ENCODE data around the gene LST1. TPM values are rescaled to one million over a fixed set of nuclear protein-coding genes. Genes with fewer than 3 reads are reported as not detected.

The LST1 gene
- total RNA-seq, 1 experiment from 2014 or later, result 0.69 TPM

- no peak overlapping the region for H3K9ac ChIP-seq (ENCODE audit: low read length)
- H2AFZ ChIP-seq (ENCODE audit: low read depth, low read length, poor library complexity, severe bottlenecking), result no peak overlapping the region
- intact Hi-C loops (cut with micrococcal nuclease), result no loop called here
- H4K20me1 ChIP-seq (ENCODE audit: insufficient read depth), result no peaks in the 10 kb centered on the region
- no TSS peak for BruUV-seq (replicated peaks)
- ChIA-PET CTCF (interaction anchor here (0.9 kb wide), 1 partner anchor 12 kb away, joined by 3 read pairs; no protein-coding TSS in a partner anchor), POLR2A (interaction anchor here (0.7 kb wide), 1 partner anchor 1371 kb away, joined by 3 read pairs; no protein-coding TSS in a partner anchor), RAD21 (ENCODE audit: low non-redundant PET in 1 of 2, low total read pairs in 2 of 2, uncharacterized antibody in 2 of 2, unreplicated experiment in 2 of 2) (no interaction called here)
- no peak for ATAC-seq
- no peaks in the 10 kb centered on the region for H3K9me3 ChIP-seq (ENCODE audit: control insufficient read depth in 1 of 2, insufficient read depth in 1 of 2, low read depth in 1 of 2, low read length in 2 of 2)
- H3K4me2 ChIP-seq (ENCODE audit: low read length), result no peak overlapping the region
- no peak overlapping the region for H3K27ac ChIP-seq (ENCODE audit: low read depth, low read length)
- no peaks in the 10 kb centered on the region for H3K36me3 ChIP-seq (ENCODE audit: control insufficient read depth in 1 of 2, insufficient read depth in 2 of 2, low read length in 2 of 2)
- no peak overlapping the region for H3K4me3 ChIP-seq (replicated peaks in 1 of 2; ENCODE audit: low read depth in 1 of 2, low read length in 2 of 2)
- TF ChIP-seq ATF3 (IDR thresholded peaks at IDR 0.05) (no peak), JUND (IDR thresholded peaks at IDR 0.05) (no peak), REST (IDR thresholded peaks at IDR 0.05; ENCODE audit: low read depth) (no peak), EGR1 (IDR thresholded peaks at IDR 0.05; ENCODE audit: low read depth) (no peak), ZBTB33 (IDR thresholded peaks at IDR 0.05; ENCODE audit: extremely low read depth, insufficient replicate concordance, low read length) (no peak), YY1 (IDR thresholded peaks at IDR 0.05; ENCODE audit: extremely low read depth, insufficient replicate concordance, low read depth, low read length) (no peak), FOSL1 (IDR thresholded peaks at IDR 0.05; ENCODE audit: low read depth) (no peak), ZNF274 (IDR thresholded peaks at IDR 0.05; ENCODE audit: low read depth, low read length) (no peak), SIN3A (IDR thresholded peaks at IDR 0.05; ENCODE audit: low read depth) (no peak), EZH2 (IDR thresholded peaks at IDR 0.05) (no peak), POLR2A (IDR thresholded peaks at IDR 0.05; ENCODE audit: borderline replicate concordance, extremely low read depth, insufficient read depth, insufficient read length) (no peak), RAD21 (IDR thresholded peaks at IDR 0.05; ENCODE audit: low read depth) (no peak)
- no peak for DNase-seq (ENCODE audit: low read depth, low spot score)
- no peaks in the 10 kb centered on the region for H3K4me1 ChIP-seq (ENCODE audit: control insufficient read depth in 1 of 2, insufficient read depth in 2 of 2, low read length in 2 of 2)
- H3K27me3 ChIP-seq (ENCODE audit: insufficient read depth, low read length), result no peaks in the 10 kb centered on the region
- H3K9me2 ChIP-seq (ENCODE audit: insufficient read depth), result no peaks in the 10 kb centered on the region
- H3K79me2 ChIP-seq (ENCODE audit: insufficient read depth, low read length), result no peaks in the 10 kb centered on the region
Observed at GRCh38 chr6:31592396-31592771, 6.3 kb downstream of the LST1 start.

Data from HCT116 (cell line).